ENCODE measurements around the gene LCNL1. TPM values are rescaled to one million over a fixed set of nuclear protein-coding genes. Genes with fewer than 3 reads are reported as not detected.

Gene LCNL1
- total and polyA plus RNA-seq, 4 donors, result 0.15 to 2.7 (median 1.4) TPM

GRCh38 chr9:136958473-136958872 lies 24.3 kb upstream of the LCNL1 start:
- Histone ChIP-seq H3K9me3 (ENCODE audit: control insufficient read depth in 4 of 4, insufficient read depth in 3 of 4, low read length in 3 of 4) (no peaks in the 10 kb centered on the region), H3K4me1 (ENCODE audit: control insufficient read depth in 5 of 5, insufficient read depth in 5 of 5, low read length in 5 of 5) (no peaks in the 10 kb centered on the region), H3K27ac (ENCODE audit: low read depth in 1 of 2, low read length in 1 of 2) (no peak overlapping the region), H3K9ac (ENCODE audit: insufficient read depth in 1 of 2, low read length in 2 of 2) (no peak overlapping the region), H3K36me3 (ENCODE audit: control insufficient read depth in 4 of 4, insufficient read depth in 4 of 4, low read length in 4 of 4) (no peaks in the 10 kb centered on the region), H3K4me3 (no peak overlapping the region), H3K27me3 (ENCODE audit: control insufficient read depth in 3 of 3, insufficient read depth in 3 of 3, low read length in 2 of 3) (no peaks in the 10 kb centered on the region)
- no peak for TF ChIP-seq CTCF (IDR thresholded peaks at IDR 0.05; ENCODE audit: control extremely low read depth, extremely low read depth)
- ATAC-seq (ENCODE audit: insufficient read depth, low FRiP score), result no peak
- WGBS, 2 donors, result 86 to 93% methylated on average over 7 of the region's 7 CpGs
- DNase-seq, result no peak

GRCh38 chr9:136958898-136959850 lies 23.6 kb upstream of the LCNL1 start:
- Histone ChIP-seq H3K27me3 (ENCODE audit: control insufficient read depth in 3 of 3, insufficient read depth in 3 of 3, low read length in 2 of 3) (no peaks in the 10 kb centered on the region), H3K9ac (ENCODE audit: insufficient read depth in 1 of 2, low read length in 2 of 2) (no peak overlapping the region), H3K4me1 (ENCODE audit: control insufficient read depth in 5 of 5, insufficient read depth in 5 of 5, low read length in 5 of 5) (peaks cover 0 to 3% (median 0%) of the 10 kb centered on the region in 5 donors), H3K9me3 (ENCODE audit: control insufficient read depth in 4 of 4, insufficient read depth in 3 of 4, low read length in 3 of 4) (no peaks in the 10 kb centered on the region), H3K4me3 (no peak overlapping the region), H3K27ac (ENCODE audit: low read depth in 1 of 2, low read length in 1 of 2) (peak overlapping the region in 1 of 2 donors; percentile 10), H3K36me3 (ENCODE audit: control insufficient read depth in 4 of 4, insufficient read depth in 4 of 4, low read length in 4 of 4) (no peaks in the 10 kb centered on the region)
- DNase-seq (no peak), ATAC-seq (ENCODE audit: insufficient read depth, low FRiP score) (no peak)
- WGBS, 2 donors, result 88 to 91% methylated on average over 26 to 28 of the region's 28 CpGs
- no peak for TF ChIP-seq CTCF (IDR thresholded peaks at IDR 0.05; ENCODE audit: control extremely low read depth, extremely low read depth)

GRCh38 chr9:136960212-136960937 lies 22.4 kb upstream of the LCNL1 start:
- 76 to 87% methylated on average over 19 of the region's 19 CpGs for WGBS, 2 donors
- H3K36me3 ChIP-seq (ENCODE audit: control insufficient read depth in 4 of 4, insufficient read depth in 4 of 4, low read length in 4 of 4), result no peaks in the 10 kb centered on the region
- H3K27me3 ChIP-seq (ENCODE audit: control insufficient read depth in 3 of 3, insufficient read depth in 3 of 3, low read length in 2 of 3), result no peaks in the 10 kb centered on the region
- no peak for DNase-seq
- H3K4me3 ChIP-seq, result no peak overlapping the region
- H3K9ac ChIP-seq (ENCODE audit: insufficient read depth in 1 of 2, low read length in 2 of 2), result no peak overlapping the region
- TF ChIP-seq CTCF (IDR thresholded peaks at IDR 0.05; ENCODE audit: control extremely low read depth, extremely low read depth), result no peak
- H3K9me3 ChIP-seq (ENCODE audit: control insufficient read depth in 4 of 4, insufficient read depth in 3 of 4, low read length in 3 of 4), result no peaks in the 10 kb centered on the region
- H3K27ac ChIP-seq (ENCODE audit: low read depth in 1 of 2, low read length in 1 of 2), result no peak overlapping the region
- no peak for ATAC-seq (ENCODE audit: insufficient read depth, low FRiP score)
- peaks cover 0 to 8% (median 0%) of the 10 kb centered on the region in 5 donors for H3K4me1 ChIP-seq (ENCODE audit: control insufficient read depth in 5 of 5, insufficient read depth in 5 of 5, low read length in 5 of 5)
